NT2/D1 (cell line): ENCODE results near the gene KIF12.

Experiments used
- SUZ12 ChIP-seq: IDR thresholded peaks from 2 replicates; pipeline ENCODE4 v1.6.1; 2011; ENCODE audit not compliant: insufficient read length, insufficient read depth; ENCODE audit errors: extremely low read depth
- YY1 ChIP-seq: IDR thresholded peaks from 2 replicates; pipeline ENCODE4 v1.6.1; 2011; ENCODE audit not compliant: insufficient read length, insufficient read depth
- ZNF274 ChIP-seq: IDR thresholded peaks from 2 replicates; pipeline ENCODE4 v1.6.1; 2011; ENCODE audit warnings: mild to moderate bottlenecking, low read depth, low read length

DNA sequence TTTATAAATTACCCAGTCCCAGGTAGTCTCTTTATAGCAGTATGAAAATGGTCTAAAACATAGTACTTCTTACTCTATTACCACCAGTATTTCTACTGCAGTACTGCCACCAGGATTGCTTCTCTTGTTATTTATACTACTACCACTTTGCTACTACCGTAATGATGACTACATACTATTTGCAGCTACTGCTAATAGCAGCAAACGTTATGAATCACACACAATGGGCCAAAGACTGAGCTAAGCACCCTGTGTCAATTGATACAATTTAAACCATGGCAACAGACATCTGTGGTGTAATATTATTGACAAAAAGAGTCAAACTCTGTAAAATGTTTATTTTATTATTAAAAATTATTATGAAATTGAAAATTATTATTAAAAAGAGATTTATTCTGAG lies 15.3 kb upstream of the KIF12 start:
- TF ChIP-seq ZNF274 (no peak), YY1 (no peak), SUZ12 (no peak)
